Fibroblast of skin of left quadriceps (primary cell): ENCODE measurements around the gene CAMK2D.

Experiments used
- DNase-seq, 2 experiments: peaks; one replicate each; pipeline ENCODE4 v3.0.0-alpha.2; 2013; ENCODE audit warnings: low read depth in 2 of 2

Gene CAMK2D

DNA sequence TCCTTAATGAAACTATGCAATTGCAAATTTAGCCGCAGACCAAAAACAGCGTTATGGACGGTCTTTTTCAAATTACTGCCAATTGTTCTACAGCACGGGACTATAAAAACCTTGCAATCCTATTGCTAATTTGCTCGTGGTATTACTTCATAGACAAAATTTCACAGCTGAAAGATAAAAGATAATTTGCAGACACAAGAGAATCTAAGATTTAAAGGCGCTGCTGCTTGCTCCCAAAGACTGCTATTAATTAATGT, 1.4 kb upstream of the CAMK2D start:
- DNase-seq, result no peak

DNA sequence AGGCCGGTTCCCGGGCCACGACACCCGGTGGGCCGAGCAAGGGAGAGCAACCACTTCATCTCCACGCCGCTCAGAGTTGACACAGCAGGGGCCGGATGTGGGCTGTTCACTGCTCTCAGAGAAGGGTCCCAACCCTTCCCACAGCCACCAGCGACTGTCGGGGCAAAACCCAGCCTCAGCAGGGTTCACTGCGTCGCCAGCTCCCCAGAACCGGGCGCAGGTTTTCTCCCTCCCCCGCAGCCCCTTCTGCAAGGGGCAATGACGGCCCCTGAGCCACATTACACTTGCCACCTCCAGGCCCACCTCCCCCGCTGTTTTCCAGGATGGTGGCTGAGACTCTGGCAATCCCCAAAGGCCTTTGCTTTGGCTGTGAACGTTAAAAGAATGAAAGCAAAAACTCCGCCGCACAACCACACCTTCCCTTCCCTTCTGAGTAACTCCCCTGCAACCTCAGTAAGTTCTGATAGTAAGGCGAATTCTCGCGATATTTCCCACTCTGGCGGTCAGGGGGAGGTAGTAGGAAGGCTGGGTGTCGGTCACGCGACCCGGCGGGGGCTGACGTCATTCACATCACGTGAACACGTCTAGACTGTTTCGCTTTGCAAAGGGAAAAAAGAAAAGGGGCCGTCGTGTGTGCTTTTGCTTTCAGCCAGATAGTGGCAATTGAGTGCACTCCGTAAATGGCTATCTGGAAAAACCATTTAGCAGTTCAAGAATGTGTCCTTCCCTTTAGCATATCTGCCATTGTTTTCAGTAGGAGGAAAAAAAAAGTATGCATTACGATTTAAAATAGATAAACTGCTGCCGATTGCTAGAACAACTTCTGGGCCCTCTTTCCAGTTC, 869 bp upstream of the CAMK2D start:
- peak; percentile 100 for DNase-seq

DNA sequence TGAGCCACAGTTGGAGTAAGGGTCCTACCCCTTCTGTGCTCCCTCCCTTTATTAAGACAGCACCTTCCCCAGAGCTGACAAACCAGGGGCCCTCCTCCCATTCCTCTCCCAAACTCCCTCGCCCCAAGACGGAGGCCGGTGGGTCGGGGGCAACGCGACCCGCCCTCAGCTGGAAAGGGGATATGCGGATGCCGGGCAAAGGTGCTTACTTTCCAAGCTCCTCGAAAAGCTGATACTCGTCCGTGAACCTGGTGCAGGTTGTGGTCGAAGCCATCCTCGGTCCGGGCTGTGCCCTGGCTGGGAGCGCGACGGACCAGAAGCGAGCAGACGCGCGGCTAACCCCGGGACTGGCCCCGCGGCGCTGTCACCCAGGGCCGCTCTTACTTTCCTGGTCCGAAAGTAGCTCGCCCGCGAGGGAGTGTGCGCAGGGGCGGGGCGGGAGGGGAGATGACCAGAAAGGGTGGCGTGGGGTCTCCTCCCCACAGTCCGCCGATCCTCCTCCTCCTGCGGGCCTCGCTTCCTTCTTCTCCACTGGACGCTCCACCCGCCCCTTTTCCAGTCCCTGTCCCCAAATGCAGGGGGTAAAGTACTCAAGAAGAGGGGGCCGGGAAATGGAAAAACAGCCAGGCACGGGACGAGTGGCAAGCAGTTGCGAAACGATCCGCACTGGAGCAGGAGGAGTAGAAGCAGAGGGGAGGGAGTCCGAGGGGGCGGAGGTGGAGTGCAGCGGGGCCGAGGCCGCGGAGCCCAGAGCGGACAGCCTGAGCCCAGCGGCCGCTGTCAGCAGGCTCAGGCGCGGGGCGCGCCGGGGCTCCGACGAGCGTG, 531 bp downstream of the CAMK2D start:
- DNase-seq, result no peak

DNA sequence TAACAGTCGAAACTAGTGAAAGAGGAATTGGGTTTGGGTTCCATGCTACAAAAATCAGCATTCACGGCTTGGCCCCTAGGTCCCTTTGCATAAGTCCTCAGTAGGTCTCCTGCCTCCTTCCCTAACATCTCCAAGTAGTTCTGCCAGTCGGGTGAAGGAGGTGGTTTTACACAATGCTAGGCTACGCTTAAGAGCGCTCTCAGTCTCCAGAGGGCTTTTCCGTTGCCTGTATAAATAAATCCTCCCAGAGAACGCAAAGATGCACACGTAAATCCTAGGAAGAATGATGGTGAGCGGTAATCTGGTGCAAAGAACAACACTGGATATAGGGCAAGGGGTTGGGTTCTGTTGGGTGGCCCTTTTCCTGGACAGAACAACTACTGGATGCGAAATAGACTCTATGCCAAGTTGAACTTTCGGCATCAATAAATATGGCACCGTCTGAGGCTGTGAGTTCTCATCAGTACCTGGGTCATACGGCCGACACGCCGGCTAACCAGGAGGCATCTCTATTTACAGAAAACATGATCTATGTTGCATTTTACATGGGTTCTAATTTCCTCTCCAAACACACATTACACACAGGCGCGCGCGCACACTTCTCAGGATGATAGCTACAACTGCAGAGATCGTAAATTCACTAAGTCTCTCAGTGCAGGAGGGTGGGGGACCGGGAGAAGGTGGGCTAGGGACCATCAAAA, 1.3 kb downstream of the CAMK2D start:
- no peak for DNase-seq

DNA sequence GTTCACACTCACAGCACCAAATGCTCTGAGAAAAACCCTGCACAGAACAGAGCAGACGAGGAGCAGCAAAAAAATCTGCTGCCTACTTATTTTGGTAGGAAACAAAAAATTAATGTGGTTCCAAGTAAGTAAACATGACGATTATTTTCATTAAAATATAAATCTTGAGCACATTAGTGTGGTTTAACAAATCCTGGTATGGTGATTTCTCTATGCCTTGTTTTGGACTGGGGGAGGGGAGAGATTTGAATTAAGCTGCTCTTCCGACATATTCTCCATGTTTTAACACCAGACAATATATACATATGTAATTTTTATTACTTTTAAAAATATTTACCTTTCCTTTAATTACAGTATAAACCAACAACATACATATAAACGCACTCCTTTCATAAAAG, 1.8 kb downstream of the CAMK2D start:
- DNase-seq, result no peak

DNA sequence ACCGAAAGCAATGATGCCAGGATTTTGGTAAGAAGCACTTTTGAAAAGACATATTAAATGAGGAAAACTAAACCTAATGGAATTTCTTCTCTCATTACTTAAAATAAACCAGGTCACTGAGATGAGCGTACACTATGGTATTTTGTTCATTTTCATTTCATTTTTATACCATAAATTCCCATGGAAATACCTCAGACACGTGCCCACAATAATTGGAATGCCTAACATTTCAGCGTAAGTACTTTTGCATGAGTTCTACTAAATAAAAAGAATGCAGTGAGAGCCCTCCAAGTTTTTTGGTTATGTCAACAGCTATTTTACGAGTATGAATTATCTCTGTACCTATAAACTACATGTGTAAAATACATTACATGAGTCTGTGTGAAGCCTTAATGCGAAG, 3.2 kb downstream of the CAMK2D start:
- peak; percentile 87 to 90 for DNase-seq

DNA sequence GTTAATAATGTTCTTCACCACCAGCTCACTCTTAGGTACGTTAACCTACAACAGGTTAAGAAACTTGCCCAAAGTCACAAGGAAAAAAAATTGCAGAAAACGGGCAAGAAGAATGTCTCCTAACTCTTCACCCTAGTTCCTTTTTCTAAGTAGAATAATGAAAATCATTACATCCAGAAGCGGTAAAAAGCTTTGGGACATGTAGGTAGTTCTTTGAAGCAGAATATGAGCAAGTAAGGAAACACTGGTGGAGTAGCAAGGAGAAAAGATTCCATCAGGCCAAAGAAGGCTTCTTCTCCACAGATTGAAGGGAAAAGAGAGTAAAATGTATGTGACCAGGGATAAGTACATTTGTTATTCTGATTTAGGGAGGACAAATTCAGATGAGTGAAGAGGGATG, 4.1 kb downstream of the CAMK2D start:
- no peak for DNase-seq

DNA sequence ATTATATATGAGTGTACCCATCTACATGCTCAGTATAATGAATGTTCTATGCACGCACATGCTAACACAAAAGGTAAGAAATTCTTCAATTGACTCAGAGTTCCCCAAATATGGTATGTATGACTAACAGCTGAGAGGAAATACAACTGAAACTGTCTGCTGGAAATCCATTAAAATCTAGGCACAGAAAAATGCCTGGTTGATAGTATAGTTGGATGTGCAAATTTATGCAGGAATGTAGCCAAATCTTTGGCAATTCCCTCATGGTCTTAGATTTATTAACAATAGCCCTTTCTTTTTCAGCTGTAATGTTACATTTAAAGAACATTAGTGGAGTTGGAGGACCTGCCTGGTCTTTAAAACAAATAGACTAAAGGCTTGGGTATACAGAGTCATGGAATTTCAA, 5.5 kb downstream of the CAMK2D start:
- DNase-seq, result peak; percentile 85 to 87

DNA sequence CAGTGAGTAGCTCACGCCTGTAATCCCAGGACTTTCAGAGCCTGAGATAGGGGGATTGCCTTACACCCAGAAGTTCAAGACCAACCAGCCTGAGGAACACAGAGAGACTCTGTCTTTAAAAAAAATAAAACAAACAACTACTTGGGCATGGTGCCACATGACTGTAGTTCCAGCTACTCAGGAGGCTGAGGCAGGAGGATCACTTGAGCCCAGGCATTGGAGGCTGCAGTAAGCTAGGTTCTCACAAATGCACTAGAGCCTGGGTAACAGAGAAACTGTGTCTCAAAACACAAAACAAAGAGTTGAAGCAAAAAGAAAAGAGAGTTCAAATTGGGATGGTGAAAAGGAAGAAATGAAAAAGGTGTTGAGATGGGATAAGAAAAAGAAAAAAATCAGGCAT, 10.8 kb downstream of the CAMK2D start:
- no peak for DNase-seq

DNA sequence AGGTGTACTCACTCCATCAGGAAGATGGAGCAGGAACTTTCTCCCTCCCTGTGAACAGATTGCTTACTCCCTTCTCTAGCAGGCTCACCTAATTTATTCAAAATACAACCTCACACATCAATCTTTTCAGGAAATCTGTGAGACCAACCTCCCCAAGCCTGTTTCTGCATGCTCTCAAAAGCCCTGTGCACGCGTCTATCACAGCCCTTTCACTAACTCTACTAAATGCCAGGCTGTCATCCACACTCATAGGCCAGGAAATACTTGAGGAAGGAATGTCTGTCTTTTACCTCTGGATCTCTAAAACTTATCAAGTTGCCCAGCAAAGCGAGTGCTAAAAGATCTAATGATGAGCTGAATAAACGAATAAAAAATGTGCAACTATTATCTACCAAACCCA, 11.2 kb downstream of the CAMK2D start:
- no peak for DNase-seq

DNA sequence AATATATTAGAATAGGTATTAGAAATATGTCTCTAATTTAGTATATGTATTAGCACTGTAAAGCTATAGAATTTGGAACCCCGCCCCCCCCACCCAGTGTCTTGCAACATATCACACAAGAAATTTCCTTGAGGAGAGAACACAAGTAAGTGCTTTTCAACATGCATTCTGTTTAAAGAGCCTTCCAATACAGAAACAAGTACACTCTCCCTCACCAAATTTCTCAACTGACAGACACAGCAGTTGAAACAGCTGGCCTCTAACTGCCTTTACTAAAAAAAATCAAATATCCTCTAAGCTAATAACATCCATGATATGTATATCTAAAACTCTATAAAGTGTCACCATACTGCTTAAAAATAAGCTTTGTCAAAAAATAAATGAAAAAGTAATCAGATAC, 12.4 kb downstream of the CAMK2D start:
- no peak for DNase-seq

DNA sequence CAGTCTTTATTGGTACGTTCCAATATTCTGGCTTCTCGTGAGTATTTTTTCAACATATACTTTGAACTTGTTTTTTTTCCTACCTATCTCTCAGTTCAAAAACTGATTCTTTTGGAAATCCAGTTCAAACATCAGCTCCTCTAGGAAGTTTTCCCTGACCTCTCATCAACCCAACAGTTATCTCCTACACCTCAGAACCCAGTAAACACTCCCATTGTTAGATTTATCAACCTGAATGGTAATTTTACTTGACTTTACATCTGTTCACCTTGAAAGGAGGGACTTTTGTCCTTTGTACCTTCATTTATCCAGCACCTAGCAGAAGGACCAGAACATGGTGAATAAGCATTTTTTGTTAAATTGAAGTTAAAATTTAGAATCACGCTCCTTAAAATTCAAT, 13.6 kb downstream of the CAMK2D start:
- no peak for DNase-seq

DNA sequence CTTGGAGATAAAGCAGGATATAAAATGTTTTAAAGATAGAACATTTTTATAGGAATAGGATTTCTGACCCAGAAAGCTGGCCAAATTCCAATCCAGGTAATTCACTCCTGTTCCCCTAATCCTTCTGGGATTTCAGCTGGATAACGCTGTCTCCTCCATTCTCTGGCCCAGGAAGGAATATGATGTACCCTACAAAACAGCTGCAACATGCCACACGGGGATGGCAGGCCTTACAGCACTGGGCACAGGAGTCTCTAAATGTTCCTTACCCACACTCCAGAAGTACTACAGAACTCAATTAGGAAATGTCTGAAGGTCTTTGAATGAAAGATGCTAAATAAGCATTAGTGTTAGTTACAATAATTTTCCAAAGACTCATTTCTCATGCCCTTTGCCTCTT, 15.8 kb downstream of the CAMK2D start:
- DNase-seq, result no peak

DNA sequence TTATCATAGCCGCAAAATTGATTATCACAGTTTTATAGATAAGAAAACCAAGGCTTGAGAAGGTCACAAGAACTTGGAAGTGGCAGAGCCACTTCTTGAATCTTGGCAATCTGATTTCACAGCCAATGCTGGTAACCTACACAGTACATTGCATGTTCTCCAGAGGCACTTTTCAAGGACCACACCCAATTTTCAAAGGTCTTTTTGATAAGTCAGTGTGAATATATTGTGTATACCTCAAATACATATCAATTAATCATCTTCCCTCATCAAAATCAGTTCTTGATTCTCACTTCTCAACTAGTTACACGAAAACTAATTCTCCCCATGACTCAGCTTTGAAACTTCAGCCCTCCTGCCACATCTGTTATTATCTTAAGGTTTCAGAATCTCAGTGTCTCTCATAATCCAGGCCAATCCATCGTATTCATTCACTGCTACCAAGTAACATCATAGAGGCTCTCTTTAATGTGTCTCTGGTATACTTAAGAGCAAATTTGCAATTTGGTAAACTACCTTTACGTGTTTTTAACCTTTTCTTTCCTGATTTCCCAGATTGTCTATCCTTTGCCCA, 16.8 kb downstream of the CAMK2D start:
- DNase-seq, result no peak

DNA sequence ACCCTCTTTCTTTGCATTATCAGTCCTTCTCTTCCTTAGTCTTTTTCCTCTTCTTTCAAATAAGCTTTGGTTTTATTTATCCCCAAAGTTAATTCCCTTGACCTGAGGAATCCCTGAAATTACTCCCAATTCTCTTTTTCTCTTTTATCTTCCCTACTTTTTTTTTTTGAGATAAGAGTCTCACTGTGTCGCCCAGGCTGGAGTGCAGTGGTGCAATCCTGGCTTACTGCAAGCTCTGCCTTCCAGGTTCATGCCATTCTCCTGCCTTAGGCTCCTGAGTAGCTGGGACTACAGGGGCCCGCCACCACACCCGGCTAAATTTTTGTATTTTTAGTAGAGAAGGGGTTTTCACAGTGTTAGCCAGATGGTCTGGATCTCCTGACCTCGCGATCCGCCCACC, 17.8 kb downstream of the CAMK2D start:
- DNase-seq, result no peak

DNA sequence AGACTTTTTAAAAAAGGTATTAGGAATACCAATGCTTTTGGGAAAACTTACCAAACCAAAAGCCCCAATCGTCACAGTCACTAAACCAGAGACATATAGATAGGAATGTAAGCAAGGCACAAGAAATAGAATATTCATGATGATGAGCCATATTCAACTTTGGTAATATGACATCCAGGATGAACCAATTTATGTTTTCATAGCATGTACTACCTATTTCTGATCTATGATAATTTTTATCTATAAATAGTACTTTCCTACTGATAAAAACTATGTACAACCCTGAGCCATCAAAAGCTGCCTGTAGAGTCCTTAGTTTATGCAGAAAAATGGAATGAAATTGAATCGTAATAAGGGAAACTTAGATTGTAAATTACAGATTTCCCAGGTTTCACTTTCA, 18.9 kb downstream of the CAMK2D start:
- DNase-seq, result no peak

DNA sequence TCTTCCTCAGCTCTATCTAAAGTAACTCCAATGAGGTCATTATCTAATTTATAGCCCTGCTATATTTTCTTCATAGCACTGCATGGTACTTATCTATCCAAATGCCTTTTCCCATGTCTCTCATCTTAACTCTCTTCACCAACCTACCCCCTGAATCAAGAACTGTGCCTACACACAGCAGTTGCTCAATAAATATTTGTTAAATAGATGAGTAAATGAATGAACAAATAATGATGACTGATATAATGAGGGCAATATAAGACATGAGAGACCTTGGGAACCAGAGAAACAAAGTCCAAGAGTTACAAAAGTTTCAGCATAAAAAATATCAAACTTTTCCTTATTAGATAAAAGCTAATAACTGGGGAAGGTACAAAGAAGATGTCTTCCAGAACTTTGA, 19.6 kb downstream of the CAMK2D start:
- no peak for DNase-seq

DNA sequence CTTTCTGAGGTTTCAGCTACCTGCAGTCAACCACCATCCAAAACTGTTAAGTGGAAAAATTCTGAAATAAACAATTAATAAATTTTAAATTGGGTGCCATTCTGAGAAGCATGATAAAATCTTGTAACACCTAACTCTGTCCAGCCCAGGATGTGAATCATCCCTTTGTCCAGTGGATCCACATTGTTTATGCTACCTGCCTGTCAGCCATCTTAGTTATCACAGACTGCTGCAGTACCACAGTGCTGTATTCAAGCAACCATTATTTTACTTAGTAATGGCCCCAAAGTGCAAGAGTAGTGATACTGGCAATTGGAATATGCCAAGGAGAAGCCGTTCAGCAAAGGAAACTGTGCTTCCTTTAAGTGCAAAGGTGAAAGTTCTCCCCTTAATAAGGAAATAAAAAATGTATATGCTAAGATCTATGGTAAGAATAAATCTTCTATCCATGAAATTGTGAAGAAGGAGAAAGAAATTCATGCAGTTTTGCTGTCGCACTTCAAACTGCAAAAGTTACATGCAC, 20.6 kb downstream of the CAMK2D start:
- DNase-seq, result no peak

DNA sequence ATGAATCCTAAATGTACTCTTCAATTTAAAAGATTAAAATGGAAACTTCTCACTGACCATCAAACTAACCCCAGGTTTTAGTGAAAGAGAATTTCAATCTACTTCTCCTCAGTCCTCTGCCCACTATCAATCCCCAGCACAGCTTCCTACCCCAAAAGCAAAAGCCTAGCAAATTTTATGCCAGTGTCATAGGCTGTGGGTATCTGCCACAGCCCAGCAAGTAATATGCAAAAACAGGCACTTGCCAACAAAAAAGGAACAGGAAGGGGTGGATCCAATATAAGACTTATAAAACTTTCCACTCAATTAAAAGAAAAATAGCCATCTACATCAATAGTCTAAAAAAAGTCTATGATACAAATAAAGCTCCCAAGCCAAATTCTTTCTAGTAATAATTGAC, 22.3 kb downstream of the CAMK2D start:
- no peak for DNase-seq

DNA sequence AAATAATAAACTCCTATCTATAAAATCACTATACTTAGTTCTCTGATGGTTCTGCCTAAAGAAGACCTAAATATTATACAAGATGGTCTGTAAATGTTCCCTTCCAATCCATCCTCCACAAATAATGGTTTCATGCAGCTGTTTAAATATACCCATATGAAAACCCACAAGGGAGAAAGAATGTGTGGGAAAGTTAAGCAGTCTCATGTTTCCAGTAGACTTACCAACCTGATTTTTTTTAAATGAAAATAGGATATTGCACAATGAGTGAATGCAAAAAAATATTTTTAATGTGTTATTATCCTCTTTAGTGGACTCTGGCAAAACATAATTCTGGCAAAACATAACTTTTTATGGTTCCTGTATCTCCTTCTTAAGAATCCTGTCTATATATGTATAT, 23.3 kb downstream of the CAMK2D start:
- peak; percentile 66 to 72 for DNase-seq

DNA sequence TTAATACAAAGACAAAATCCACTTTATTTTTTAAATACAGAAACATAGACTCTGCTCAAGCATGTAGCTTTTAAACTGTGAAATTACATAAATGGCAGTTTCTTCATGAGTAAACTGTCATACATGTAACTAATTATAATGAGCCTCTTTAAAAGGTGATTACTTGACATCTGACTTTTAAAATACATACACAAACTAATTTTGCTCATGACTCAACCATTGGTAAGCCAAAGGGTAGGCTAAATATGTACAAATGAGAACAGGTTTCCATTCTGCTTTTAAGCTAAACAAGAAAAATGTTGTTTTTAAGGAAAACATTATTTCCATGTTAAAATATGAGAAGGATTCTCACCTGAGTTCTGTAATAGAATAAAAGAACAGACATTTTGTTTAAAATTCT, 27.9 kb downstream of the CAMK2D start:
- no peak for DNase-seq

DNA sequence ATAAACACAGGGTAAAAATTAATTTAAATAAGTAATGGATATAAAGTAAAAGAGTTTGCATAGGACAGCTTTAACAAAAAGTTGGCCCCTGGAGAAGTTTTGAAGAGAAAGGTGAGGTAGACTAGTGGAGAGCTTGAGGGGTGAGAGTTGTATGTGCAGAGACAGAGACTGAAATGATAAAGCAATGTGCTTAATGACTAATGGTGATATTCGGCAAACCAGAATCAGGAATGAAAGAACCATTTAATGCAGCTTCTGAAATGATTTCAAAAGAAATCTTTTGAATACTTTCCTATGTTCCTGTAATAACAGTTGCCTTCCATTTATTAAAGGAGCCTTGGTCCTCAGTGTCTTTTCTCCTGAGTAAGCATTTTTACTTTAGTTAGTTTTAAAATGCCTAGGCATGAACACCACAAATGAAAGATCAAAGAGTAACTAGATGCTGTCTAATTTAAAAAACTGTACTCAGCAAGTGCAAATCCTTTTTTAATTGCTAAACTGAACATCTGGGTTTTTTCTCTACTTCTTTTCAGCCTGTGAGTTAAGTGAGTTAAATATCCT, 28.5 kb downstream of the CAMK2D start:
- DNase-seq, result no peak
